ENCODE data around the gene MRGPRD.

MRGPRD gene

DNA sequence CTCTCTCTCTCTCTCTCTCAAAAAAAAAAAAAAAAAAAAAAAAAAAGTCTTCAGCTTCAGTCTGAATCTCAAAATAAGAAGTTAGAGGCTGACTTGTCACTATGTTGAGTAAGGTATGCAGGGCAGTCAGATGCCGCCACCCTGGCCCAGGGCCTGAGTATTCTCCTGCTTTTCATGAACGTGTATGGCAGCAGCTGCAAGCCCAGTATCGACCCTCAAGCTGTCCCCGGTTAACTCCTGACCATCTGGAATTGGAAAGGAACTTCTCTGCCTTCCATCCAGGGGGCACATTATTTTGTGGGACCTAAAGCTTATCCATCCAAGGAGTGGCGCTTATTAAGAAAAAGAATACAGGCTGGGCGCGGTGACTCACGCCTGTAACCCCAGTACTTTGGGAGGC lies 11.4 kb downstream of the MRGPRD start:
- no peak for DNase-seq (ENCODE audit: low read depth, low spot score)

DNA sequence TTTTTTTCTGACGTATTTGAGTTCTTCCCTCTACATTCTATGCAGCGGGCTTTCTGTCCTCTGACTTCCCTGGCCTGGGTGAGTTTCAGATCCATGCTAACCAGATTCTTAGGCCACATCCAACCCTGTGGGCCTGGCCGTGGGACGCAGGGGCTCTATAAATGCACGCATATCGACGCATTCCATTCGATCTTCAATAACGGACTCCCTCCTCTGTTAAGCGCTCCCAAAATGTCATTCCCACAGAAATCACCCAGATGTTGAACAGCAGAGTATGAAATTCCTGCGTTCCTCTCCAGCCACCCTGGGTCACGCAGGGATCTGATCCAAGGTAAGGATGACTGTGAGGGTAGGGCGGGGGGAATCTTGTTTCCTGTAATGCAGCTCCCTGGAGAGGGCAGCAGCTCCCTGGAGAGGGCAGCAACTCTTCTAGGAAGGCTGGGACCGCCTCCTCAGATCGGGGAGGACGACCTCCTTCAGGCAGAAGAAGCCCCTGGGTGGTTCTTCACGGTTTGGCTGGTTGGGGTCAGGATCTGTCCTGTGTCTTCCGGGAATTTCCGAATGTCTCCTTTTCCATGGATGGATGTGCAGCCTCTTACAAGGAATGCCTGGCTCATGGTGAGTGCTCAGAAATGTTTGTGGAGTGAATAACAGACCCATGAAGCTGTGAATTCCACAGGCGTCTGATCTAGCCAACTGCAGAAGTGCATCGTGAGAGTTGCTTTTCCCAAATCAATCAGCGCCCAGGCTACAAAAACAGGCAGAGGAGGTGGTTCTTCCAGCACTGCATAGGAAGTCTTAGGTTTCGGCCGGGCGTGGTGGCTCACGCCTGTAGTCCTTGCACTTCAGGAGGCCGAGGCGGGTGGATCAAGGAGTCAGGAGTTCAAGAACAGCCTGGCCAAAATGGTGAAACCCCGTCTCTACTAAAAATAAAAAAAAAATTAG lies 12.2 kb downstream of the MRGPRD start:
- no peak for DNase-seq (ENCODE audit: low read depth, low spot score)

DNA sequence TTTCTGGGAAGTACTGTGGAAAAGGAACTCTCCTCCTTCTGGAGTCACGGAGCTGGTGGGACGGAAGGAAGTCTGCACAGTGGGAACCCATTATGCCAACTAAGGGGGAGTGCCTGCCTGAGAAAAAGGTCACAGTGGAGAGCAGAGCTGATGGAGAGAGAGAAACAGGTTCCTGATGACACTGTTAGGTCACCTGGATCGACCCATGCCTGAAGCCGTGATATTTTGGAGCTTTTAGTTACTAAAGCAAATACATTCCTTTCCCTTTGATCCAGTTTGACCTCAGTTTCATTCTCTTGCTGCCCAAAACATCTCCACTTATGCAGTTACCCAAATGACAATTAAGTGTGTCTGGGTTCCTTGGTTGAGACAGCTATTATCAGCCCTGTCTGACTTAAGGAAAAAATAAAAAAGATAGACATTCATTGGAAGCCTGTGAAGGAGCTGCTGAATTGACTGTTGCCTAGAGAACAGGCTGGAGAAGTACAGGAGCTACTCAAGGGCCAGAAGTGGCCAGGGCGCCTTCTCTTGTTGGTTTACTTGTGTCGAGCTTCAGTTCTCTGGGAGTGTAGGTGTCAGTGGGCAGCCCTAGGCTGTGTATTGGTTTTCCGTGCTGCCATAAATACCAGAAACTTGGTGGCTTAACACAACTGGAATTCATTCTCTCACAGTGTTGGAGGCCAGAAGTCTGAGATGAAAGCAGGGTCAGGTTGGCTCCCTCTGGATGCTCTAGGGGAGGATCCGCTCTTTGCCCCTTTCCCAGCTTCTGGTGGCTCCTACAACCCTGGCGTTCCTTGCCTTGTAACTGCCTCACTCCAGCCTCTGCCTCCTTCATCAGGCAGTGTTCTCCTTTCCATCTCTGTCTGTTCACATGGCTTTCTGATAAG lies 13.6 kb downstream of the MRGPRD start:
- no peak for DNase-seq (ENCODE audit: low read depth, low spot score)

DNA sequence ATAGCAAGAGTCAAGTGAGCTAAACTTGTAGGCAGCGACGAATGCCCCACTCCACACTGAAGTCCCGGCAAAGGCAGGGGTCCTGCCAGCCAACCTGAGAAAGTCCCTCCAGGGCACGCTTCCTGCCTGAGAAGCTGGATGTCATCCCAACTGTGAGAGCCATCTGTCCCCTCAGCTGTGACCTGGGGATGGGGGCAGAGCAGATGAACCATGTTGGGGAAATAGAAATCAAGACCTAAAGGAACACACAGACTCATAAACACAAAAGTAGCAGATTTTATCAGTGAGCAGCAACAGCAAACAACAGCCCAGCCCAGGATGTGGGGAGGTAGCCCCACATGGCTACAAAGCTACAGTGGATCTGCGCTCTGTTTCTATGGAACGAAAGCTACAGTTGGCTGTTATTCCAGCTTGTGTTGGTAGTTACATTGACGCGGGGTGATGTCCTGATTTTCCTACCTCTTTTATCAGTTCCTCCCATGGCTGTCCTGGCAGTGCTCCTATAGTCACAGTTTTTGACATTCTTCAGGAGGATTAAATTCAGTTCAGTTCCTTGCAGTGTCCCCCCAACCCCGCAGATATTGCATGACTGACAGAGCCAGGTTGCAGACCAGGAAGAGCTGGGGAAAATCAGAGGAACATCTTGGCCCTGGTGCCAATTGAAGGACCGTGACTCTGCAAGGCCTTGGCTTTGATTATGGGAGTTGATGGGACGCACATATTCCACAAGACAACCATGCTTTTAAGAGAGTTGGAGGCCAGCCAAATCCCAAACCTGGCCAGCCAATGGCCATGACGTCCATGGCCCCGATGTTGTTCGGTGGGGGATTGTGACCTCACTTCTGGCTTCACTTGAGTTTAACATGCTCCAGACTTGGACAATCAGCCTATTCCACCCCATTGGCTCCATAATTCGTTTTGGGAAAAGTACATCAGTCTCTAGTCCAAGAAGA lies 14.6 kb downstream of the MRGPRD start:
- no peak for DNase-seq (ENCODE audit: low read depth, low spot score)

DNA sequence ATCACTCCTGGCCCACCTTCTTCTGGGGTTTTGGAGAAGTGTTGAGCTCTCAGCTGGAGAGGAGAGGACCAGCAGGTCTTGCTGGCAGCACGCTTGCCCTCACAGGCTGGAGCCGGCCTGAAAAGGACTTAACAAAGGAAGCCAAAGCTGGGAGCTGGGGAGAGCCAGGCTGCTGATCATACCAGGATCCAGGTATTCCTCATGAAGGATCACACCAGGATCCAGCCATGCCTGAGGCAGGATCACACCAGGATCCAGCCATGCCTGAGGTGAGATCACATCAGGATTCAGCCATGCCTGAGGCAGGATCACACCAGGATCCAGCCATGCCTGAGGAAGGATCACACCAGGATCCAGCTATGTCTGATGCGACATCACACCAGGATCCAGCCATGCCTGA lies 17.0 kb downstream of the MRGPRD start:
- DNase-seq (ENCODE audit: low read depth, low spot score) = no peak

DNA sequence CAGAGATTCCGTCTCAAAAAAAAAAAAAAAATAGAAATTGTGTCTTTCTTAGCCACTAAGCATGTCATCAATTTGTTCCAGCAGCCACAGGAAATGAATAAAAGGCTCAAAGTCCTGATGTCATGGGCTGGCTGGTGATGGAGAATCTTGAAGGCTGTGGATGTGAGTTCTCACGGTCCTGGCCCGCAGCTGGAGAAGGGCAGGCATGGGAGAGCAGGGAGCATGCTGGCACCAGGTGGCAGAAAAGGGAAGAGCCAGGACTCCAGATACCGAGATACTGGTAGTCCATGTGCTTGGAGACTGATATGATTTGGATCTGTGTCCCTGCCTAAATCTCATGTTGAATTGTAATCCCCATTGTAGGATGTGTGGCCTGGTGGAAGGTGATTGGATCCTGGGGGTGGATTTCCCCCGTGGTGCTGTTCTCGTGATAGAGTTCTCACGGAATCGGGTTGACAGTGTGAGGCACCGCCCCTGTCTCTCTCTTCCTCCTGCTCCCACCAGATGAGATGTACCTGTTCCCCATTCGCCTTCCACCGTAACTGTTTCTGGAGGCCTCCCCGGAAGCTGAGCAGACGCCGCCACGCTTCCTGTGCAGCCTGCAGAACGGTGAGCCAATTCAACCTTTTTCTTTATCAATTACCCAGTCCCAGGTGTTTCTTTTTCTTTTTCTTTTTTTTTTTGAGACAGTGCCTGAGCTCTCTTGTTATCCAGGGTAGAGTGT lies 18.1 kb downstream of the MRGPRD start:
- DNase-seq (ENCODE audit: low read depth, low spot score) = no peak

DNA sequence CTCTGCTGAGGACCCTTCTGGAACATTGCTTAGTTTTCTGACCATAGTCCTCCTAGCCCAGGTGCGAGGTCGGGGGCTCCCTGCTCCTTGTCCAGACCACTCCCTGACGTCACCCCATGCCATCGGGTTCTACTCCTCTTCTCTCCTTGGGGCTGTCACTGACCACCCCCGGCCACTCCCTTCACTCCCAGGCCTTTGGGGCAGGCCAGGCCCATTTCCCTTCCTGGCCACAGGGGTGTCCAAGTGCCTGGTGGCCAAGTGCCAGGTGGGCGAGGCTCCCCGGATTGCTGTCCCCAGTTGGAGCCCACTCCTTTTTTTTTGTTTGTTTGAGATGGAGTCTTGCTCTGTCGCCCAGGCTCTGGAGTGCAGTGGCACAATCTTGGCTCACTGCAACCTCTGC lies 19.5 kb downstream of the MRGPRD start:
- no peak for DNase-seq (ENCODE audit: low read depth, low spot score)

DNA sequence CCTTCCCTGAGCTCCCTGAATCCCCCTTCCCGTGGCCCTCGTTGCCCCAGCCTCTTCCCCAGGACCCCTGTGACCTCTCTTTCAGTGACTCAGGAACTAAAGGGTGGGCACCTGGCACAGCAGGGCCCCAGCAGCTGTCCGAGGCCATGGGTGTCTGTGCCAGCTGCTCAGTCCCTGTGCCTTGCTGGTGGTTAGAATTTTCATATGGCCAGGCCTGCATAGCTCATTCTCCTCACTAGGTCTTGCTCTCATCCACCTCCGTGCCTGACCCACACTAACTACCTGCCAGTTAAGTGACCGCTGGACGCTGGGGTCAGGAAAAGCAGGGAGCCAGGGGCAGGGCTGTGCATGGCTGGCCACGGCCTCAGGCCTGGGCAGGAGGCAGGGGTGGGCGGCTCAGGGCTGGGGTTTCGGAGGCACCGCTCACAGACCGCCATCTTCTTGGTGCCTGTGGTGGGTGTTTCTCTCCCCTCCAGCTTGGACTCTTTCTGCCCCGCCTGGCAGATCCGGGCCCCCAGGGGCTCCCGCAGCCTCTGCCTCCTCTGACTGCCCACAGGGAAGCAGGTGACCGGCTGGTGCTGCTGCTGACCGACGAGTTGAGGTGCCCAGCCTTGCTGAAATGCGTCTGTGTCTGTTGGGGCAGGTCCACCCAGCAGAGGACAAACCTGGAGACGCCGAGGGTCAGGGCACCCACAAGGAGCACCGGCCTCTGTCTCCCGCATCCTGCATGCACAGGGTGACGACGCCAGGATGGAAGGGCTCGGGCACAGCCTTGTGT lies 20.3 kb downstream of the MRGPRD start:
- no peak for DNase-seq (ENCODE audit: low read depth, low spot score)

DNA sequence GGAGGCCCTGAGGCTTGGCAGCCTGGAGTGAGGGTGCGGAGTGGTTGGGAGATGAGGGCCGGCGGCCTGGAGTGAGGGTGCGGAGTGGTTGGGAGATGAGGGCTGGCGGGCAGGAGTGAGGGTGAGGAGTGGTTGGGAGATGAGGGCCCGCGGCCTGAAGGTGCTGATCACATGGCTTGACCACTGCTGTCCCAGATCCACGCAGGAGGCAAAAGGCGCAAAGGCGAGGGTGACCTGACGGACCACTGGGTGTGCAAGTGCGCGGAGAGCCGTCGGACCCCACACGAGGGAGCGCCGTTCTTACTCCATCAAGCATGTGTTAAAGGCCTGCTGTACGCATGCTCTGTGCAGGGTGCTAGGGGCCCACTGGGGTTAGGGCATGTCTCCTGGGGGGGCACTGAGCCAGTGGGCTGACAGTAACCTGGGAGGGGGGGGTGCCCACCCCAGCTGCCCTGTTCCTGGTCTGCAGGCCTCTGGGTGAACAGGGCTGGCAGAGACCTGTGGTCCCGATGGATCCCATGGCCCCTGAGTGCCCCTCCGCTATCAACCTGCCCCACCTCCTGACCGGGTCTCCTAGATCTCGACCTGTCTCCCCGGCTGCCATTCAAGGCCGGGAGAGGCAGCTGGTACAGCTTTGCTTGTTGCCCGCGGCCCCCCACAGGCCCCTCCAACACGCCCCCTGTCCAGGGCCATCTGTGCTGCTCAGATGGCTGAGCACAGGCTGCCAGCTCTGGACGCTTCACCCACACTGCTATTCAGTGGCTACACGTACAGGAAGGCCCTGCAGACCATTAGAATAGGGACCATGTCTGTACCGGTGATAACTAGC lies 21.1 kb downstream of the MRGPRD start:
- no peak for DNase-seq (ENCODE audit: low read depth, low spot score)

DNA sequence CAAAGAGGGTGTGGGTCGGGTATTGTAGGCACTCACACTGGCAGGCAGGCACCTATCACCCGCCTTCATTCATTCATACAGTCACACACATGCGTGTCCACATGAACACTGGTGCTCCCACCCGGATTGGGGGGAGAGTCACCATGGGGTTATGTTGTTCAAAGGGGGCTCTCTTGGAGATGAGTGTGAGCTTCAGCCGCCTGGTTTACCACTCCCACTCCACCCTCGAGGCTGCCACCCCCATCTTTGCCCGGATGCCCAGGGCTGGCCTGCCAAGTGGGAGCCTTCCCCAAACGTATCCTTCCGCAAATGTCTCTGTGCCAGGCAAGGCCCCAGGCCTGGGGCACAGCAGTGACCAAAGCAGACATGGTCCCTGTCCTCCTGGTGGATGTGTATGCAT lies 22.6 kb downstream of the MRGPRD start:
- no peak for DNase-seq (ENCODE audit: low read depth, low spot score)

DNA sequence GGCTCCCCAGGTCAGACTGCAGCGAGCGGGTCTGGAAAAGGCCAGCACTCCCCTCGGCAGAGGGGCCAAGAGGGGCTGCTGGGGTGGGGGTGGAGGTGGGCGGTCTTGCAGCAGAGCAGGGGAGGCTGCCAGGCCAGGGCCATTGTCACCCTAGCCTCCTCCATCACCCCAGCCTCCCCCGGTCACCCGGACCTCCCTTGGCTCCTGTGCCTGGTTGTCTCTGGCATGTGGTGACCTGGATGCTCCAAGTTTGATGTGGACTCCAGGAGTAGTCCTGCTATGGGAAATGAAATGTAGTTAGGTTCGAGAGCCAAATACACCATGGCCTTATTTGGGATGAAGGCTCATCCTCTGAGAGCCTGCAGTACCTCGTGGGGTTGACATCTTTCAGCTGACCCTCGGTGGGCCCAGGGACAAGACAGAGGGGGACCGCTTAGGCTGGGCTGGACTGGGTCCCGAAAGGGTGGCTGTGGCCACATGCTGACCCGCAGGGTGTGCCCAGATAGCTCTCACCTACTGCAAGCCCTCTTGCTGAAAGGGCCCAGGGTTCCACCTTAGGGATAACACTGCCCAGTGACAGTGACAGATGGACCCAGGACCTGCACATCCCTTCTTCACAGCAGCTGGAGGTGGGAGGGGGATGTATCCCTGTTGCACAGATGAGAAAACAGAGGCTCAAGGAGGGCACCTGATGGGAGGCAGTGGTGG lies 24.1 kb downstream of the MRGPRD start:
- DNase-seq (ENCODE audit: low read depth, low spot score) = no peak

DNA sequence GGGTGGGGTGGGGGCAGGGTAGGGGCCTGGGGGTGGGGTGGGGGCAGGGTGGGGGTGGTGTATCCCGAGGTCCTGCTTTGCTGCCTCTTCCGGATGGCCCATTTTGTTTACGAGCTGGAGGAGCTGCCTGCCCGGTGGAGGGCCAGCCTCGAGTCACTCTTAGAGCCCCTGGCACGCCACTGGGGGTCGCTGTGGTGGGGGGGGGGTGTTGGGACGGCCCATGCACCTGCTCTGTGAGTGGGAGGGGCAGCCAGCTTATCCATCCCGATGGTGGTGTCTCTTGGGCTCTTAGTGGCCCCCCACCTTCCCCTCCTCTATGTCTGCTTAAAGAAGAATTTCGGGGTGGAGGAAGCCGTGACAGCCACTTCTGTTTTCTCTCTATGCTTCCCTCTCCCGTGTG lies 24.6 kb downstream of the MRGPRD start:
- no peak for DNase-seq (ENCODE audit: low read depth, low spot score)

DNA sequence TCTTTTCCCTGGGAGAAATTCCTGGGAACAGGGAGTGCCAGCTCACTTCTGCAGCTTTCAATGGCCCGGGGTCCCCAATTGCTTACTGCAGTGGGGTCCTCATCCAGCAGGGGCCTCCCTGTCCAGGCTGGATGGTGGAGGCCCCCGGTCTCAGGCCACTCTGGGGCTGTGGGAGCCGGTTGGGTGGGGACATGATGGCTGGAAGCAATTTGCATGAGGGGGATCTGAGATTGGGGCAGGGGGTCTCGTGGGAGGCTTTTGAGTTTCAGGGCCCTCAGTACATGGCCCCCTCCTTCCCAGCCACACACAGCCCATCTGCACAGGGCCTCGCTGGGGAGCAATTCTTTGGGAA lies 25.2 kb downstream of the MRGPRD start:
- DNase-seq (ENCODE audit: low read depth, low spot score) = no peak

DNA sequence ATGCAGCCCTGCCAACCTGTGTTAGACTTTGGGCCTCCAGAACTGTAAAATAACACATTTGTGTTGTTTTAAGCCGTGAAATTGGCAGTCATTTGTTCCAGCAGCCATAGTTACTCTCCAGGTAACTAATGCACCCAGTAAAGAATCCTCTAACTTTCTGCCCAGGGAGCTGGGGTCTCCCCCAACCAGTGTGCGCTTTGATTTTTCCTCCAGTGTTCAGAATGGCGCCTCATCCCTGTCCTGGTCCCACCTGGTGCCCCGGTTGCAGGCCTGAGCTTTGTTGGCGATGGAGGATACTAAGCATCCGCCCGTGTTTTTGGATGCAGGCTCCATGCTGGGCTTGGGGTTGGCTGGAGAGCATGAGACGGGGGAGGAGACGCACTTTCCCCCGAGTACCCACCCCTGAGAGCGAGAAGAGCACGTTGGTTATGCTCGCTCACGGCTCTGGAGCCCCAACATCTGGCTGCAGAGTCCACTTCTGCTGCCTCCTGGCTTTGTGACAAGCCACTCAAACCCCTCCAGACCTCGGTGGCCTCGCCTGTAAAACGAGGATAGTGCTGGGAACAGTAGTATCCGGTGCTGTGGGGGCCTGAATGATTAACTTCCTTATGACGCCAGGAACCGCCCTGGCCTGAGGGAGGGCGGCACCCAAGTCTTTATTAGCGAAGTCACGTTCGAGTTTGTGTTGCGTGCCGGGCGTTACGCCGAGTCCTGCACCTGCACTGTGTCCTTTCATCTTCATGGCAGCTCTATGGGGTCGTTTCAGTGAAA lies 25.8 kb downstream of the MRGPRD start:
- DNase-seq (ENCODE audit: low read depth, low spot score) = no peak

DNA sequence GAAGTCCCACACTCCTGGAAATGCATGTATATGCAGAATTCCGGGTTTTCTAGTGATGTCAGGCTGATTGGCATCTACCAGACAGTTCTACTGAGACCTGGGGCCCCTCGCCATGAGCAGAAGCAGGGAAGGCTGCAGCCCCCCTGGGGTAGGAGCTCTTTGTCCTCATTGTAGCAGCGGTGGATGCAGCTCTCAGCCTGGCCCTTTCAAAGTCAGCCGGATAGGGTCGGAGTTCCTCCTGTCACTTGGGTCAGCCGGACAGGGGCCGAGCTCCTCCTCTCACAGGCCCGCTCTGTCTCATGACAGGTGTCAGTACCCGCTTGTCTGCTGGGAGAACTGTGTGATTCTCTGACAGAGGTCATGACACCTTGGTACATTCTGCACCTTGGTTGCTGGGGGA lies 30.0 kb downstream of the MRGPRD start:
- DNase-seq (ENCODE audit: low read depth, low spot score) = no peak

DNA sequence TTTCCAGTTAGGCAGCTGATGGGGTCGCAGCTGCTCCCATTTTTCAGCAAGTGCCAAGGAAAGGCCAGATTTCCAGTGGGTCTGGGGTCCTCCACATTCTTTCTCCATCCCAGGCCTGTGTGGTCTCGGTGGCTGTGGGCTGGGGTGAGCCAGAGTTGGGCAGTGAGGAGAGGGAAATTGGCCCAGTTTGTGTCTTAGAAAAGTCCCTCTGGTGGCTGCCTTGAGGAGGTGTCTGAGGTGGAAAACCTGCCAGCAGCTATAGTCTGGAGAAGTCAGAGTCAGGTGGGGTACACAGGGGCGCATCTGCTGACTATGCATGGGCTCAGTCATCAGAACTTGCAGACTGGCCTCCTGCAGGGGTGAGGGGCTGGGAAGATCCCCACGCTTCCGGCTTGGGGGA lies 30.5 kb downstream of the MRGPRD start:
- DNase-seq (ENCODE audit: low read depth, low spot score) = peak; percentile 47

DNA sequence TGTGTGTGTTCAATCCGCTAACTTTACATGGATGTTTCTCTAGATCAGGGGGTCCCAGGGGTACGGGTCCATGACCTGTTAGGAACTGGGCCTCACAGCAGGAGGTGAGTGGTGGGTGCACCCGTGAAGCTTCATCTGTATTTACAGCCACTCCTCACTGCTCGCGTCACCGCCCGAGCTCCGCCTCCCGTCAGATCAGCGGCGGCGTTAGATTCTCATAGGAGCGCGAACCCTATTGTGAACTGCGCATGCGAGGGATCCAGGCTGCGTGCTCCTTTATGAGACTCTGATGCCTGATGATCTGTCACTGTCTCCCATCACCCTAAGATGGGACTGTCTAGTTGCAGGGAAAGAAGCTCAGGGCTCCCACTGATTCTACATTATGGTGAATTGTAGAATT lies 31.9 kb downstream of the MRGPRD start:
- no peak for DNase-seq (ENCODE audit: low read depth, low spot score)

DNA sequence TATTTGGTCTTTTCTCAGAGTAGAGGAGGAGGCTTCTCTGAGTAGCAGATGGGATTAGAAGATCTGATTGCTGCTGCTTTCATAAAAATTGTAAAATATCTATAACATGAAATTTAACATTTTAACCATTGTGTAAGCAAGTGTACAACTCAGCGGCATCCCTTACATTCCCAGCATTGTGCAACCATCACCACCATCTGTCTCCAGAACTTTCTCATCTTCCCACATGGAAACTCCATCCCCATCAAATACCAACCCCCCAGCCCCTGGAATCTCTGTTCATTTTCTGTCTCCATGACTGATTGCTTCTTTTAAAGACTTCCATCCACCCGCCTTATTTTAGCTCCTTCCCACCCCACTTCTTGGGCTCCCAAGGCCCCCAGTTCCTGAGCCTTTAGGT lies 32.3 kb downstream of the MRGPRD start:
- DNase-seq (ENCODE audit: low read depth, low spot score) = no peak

All from astrocyte of the hippocampus (primary cell).